ENCODE measurements around the gene NHERF1.

The NHERF1 gene

GRCh38 chr17:74779948-74780400, 31.5 kb downstream of the NHERF1 start:
- peak; percentile 75 for DNase-seq (ENCODE audit: low spot score)
- no peak for TF ChIP-seq CTCF (IDR thresholded peaks at IDR 0.05; ENCODE audit: extremely low read depth, missing control alignments)

GRCh38 chr17:74780443-74781238, 32.2 kb downstream of the NHERF1 start:
- DNase-seq (ENCODE audit: low spot score) = peak; percentile 51
- TF ChIP-seq CTCF (IDR thresholded peaks at IDR 0.05; ENCODE audit: extremely low read depth, missing control alignments) = peak; percentile 16

- no peak for TF ChIP-seq CTCF (IDR thresholded peaks at IDR 0.05; ENCODE audit: extremely low read depth, missing control alignments)
- no peak for DNase-seq (ENCODE audit: low spot score)
Measured at GRCh38 chr17:74782571-74782970, 34.1 kb downstream of the NHERF1 start.

GRCh38 chr17:74784125-74784810, 35.8 kb downstream of the NHERF1 start:
- no peak for DNase-seq (ENCODE audit: low spot score)
- TF ChIP-seq CTCF (IDR thresholded peaks at IDR 0.05; ENCODE audit: extremely low read depth, missing control alignments) = no peak

GRCh38 chr17:74785096-74785980, 36.9 kb downstream of the NHERF1 start:
- no peak for DNase-seq (ENCODE audit: low spot score)
- no peak for TF ChIP-seq CTCF (IDR thresholded peaks at IDR 0.05; ENCODE audit: extremely low read depth, missing control alignments)

GRCh38 chr17:74785981-74786360, 37.5 kb downstream of the NHERF1 start:
- no peak for DNase-seq (ENCODE audit: low spot score)

More at GRCh38 chr17:74785981-74786360, 37.5 kb downstream of the NHERF1 start:
- no peak for TF ChIP-seq CTCF (IDR thresholded peaks at IDR 0.05; ENCODE audit: extremely low read depth, missing control alignments)
